GM12872 (cell line): Measurements from ENCODE around the gene PROK2.

Experiments
- CTCF ChIP-seq: IDR thresholded peaks from 3 replicates; pipeline ENCODE4 v1.5.1; 2011; ENCODE audit warnings: low read depth, mild to moderate bottlenecking, low read length, moderate library complexity; ENCODE audit not compliant: insufficient read depth

The PROK2 gene

GRCh38 chr3:71813704-71814103 is 28.8 kb upstream of the PROK2 start:
- TF ChIP-seq CTCF, result no peak

DNA sequence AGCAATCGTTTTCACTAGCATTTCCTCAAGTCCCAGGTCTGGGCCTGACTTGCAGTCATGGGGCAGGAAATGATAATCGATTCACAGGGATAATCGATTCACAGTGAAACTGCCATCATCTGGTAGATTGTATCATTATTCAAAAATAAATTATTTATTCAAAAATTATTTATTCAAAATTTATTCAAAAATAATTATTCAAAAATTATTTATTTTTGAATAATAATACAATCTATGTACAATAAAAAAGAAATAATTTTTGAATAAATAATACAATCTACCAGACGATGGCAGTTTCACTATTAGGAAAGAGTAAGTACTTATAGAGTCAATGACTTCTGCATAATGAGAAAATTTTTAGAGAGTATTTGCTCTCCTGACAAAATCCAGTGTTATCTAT is 28.1 kb upstream of the PROK2 start:
- no peak for TF ChIP-seq CTCF

DNA sequence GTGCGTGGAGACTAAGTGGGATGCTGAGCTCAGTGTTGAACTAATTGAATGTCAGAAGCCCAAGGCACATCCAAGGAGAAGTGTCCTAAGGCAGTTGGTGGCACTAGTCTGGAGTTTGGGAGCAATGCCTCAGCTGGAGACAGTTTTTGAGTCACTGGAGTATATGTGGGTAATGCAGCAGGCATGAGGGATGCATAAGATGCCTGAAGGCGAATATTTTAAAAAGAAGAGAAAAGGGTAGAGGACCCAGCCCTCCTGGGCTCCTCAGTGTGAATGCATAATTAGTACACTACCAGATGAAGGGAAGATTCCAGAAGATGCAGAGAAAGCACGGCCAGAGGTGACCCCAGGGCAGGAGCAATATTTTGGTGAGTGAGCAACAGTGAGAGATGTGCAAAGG is 25.1 kb upstream of the PROK2 start:
- TF ChIP-seq CTCF, result no peak

- no peak for TF ChIP-seq CTCF
Observed at GRCh38 chr3:71809321-71810026, 24.5 kb upstream of the PROK2 start.

DNA sequence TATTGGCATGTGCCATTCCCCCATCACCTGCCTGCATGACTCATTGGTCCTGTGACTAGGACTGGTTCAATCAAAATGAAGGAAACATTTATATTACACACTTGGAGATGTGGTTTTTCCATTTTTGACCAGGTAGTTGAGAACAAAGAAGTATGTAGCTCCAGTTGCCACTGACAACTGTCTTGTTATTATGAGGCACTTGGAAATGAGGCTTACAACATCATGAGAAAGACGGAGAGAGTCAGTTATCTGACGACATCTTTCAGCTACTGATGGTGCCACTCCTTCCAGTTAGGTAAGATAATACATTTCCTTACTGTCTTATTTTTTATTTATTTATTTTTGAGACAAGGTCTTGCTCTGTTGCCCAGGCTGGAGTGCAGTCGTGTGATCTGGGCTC is 21.8 kb upstream of the PROK2 start:
- TF ChIP-seq CTCF, result no peak

DNA sequence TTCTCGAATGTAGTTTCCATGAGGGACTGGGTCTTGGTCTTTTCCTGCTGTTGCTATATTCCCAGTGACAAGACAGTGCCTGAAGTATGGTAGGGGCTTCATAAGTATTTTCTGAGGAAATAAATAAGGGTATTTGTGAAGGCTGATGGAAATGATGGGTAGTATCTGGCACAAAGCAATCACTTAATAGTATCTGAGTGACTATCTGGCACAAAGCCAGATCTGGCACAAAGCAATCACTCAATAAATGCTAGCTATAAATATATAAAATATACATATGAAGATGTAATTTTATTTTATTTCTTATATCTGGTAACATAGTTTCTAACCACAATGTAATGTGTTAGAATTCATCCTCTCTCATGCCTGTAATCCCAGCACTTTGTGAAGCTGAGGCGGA is 20.7 kb upstream of the PROK2 start:
- TF ChIP-seq CTCF, result no peak

DNA sequence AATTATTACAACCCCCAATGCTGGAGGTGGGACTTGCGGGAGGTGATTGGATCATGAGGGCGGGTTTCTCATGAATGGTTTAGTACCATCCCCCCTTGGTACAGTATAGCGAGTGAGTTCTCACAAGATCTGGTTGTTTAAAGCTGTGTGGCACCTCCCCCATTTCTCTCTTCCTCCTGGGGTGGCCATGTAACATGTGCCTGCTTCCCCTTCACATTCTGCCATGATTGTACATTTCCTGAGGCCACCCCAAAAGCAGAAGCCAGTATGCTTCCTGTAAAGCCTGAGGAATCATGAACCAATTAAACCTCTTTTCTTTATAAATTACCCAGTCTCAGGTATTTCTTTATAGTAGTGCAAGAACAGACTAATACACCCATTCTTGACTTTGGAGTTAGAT is 20.3 kb upstream of the PROK2 start:
- TF ChIP-seq CTCF, result no peak
